ENCODE data around the gene XDH. TPM values are rescaled to one million over a fixed set of nuclear protein-coding genes. Genes with fewer than 3 reads are reported as not detected.

Gene XDH
- total RNA-seq (2014; rRNA removed; shearing (Covaris generic); ENCODE audit: low replicate concordance): not detected in 2 replicates

DNA sequence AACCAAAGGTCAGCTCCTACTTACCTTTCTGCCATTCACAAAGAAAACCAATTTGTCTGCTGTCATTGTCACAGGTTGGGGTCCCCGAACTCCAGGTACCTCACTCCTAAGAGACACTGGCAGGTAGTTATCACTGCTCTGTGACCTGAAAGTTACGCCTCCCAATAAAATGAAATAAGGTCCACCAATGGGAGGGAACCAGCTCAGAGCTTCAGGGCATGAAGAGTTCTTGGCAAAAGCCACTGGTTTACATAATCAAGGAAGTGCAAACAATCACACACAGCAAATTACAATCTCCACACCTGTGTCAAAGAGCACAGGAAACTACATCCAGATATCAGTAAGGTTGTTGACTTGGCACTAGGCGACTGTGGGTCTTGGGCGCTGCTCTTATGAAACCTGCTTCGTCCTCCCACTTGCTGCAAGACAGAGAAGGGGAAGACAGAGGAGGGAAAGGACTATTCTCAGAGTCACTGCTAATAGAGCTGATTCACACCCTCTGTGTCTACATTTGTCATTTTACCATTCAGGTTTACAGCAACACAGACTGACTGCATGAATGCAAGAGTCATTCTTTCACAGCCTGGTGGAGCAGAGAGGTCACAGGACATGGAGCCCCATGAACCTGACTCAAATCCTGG lies at the start of gene XDH:
Gene XDH (minus strand): TSS at position 142 of the 641 bp plus-strand sequence. CDS start 76 bp downstream, at position 66.
- H4K20me1 ChIP-seq (ENCODE audit: insufficient read depth, low read depth, low read length): no peaks in the 10 kb centered on the region
- no peak within 1 kb of the TSS for H3K4me3 ChIP-seq (ENCODE audit: low read length)
- no peaks in the 10 kb centered on the region for H3K9me2 ChIP-seq (replicated peaks; ENCODE audit: insufficient read depth, low read length)
- no peaks in the 10 kb centered on the region for H3K27me3 ChIP-seq (ENCODE audit: low read length)
- H3K4me2 ChIP-seq (ENCODE audit: low read depth, low read length, poor library complexity, severe bottlenecking): no peak within 1 kb of the TSS
- H3K36me3 ChIP-seq (ENCODE audit: insufficient read depth, low read length): no peaks in the 10 kb centered on the region
- H3K9ac ChIP-seq (ENCODE audit: low read length): no peak within 1 kb of the TSS
- H3K9me3 ChIP-seq (ENCODE audit: low read length): peaks cover 9% of the 10 kb centered on the region
- DNase-seq: no peak
- no peaks in the 10 kb centered on the region for H3K79me2 ChIP-seq (ENCODE audit: low read length)
- peaks cover 5% of the 10 kb centered on the region; the same call in 1 of the 2 replicates for H3K4me1 ChIP-seq (ENCODE audit: low read length)
- no peak within 1 kb of the TSS for H3K27ac ChIP-seq (ENCODE audit: low read length)
- no peak within 1 kb of the TSS for H2AFZ ChIP-seq (ENCODE audit: low read length)

DNA sequence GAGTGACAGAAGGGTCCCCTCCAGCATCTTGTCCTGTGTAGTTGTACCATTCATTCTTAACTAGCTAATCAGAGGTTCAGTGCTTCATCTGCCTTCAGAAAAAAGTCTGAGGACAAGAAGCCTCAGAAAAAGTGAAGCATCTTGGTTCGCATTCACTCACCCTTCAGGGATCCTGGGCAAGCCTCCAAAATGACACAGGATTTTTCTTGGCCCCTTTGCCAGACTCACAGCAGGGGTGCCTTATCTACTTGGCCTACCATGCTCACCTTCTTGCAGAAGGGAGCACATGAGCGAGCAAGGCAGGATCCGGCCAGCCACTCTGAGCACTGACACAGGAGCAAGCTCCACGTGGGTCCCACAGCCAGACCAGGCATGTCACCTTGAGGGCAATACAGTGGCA lies 43.1 kb upstream of the XDH start:
- Histone ChIP-seq H3K27ac (ENCODE audit: low read length) (no peak overlapping the region), H3K9me3 (ENCODE audit: low read length) (peaks cover 12% of the 10 kb centered on the region), H3K27me3 (ENCODE audit: low read length) (no peaks in the 10 kb centered on the region), H3K4me3 (ENCODE audit: low read length) (no peak overlapping the region), H3K4me1 (ENCODE audit: low read length) (no peaks in the 10 kb centered on the region), H3K4me2 (ENCODE audit: low read depth, low read length, poor library complexity, severe bottlenecking) (no peak overlapping the region), H3K79me2 (ENCODE audit: low read length) (no peaks in the 10 kb centered on the region), H2AFZ (ENCODE audit: low read length) (no peak overlapping the region), H3K9ac (ENCODE audit: low read length) (no peak overlapping the region), H4K20me1 (ENCODE audit: insufficient read depth, low read depth, low read length) (no peaks in the 10 kb centered on the region), H3K9me2 (replicated peaks; ENCODE audit: insufficient read depth, low read length) (no peaks in the 10 kb centered on the region), H3K36me3 (ENCODE audit: insufficient read depth, low read length) (no peaks in the 10 kb centered on the region)
- DNase-seq: no peak

DNA sequence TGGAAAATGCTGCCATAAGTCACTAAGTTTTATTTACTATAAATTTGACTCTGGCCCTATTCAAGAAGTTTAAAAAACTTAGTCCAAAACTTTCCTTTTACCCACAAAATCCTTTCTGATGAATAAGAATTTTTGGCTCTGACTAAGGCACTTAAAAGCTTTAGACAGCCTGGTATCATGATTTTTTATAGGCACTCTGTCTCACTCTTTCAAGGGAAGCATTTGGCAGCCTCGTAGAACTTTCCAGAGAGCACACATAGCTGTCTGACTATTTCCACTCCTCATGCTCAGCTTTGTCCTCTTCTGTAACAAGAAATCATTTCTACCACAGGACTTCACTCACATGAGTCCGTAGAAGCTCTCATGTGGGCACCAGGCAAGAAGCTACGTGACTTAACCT lies 32.3 kb upstream of the XDH start:
- Histone ChIP-seq H3K27ac (ENCODE audit: low read length) (no peak overlapping the region), H3K4me2 (ENCODE audit: low read depth, low read length, poor library complexity, severe bottlenecking) (no peak overlapping the region), H3K9ac (ENCODE audit: low read length) (no peak overlapping the region), H4K20me1 (ENCODE audit: insufficient read depth, low read depth, low read length) (no peaks in the 10 kb centered on the region), H2AFZ (ENCODE audit: low read length) (no peak overlapping the region), H3K4me3 (ENCODE audit: low read length) (no peak overlapping the region), H3K79me2 (ENCODE audit: low read length) (no peaks in the 10 kb centered on the region), H3K27me3 (ENCODE audit: low read length) (no peaks in the 10 kb centered on the region), H3K36me3 (ENCODE audit: insufficient read depth, low read length) (no peaks in the 10 kb centered on the region), H3K9me3 (ENCODE audit: low read length) (no peaks in the 10 kb centered on the region; the same call in 1 of the 2 replicates), H3K4me1 (ENCODE audit: low read length) (no peaks in the 10 kb centered on the region), H3K9me2 (replicated peaks; ENCODE audit: insufficient read depth, low read length) (no peaks in the 10 kb centered on the region)
- DNase-seq: no peak

DNA sequence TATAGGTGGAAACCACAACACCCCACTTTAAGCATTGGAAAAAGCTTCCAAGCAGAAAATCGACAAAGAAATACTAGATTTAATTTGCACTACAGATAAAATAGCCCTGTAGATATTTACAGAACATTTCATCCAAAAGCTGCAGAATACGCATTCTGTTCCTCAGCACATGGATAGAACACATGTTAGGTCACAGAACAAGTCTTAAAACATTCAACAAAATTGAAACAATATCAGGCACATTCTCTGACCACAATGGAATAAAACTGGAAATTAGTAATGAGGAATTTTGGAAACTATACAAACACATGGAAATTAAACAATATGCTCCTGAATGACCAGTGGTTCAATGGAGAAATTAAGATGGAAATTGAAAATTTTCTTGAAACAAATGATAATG lies 27.8 kb upstream of the XDH start:
- H3K27me3 ChIP-seq (ENCODE audit: low read length): no peaks in the 10 kb centered on the region
- H3K9me3 ChIP-seq (ENCODE audit: low read length): no peaks in the 10 kb centered on the region
- H3K36me3 ChIP-seq (ENCODE audit: insufficient read depth, low read length): no peaks in the 10 kb centered on the region
- no peak overlapping the region for H2AFZ ChIP-seq (ENCODE audit: low read length)
- H3K4me2 ChIP-seq (ENCODE audit: low read depth, low read length, poor library complexity, severe bottlenecking): no peak overlapping the region
- H3K79me2 ChIP-seq (ENCODE audit: low read length): no peaks in the 10 kb centered on the region
- H3K9ac ChIP-seq (ENCODE audit: low read length): no peak overlapping the region
- H3K27ac ChIP-seq (ENCODE audit: low read length): no peak overlapping the region
- H4K20me1 ChIP-seq (ENCODE audit: insufficient read depth, low read depth, low read length): no peaks in the 10 kb centered on the region
- no peaks in the 10 kb centered on the region for H3K9me2 ChIP-seq (replicated peaks; ENCODE audit: insufficient read depth, low read length)
- no peaks in the 10 kb centered on the region for H3K4me1 ChIP-seq (ENCODE audit: low read length)
- no peak for DNase-seq
- H3K4me3 ChIP-seq (ENCODE audit: low read length): no peak overlapping the region

DNA sequence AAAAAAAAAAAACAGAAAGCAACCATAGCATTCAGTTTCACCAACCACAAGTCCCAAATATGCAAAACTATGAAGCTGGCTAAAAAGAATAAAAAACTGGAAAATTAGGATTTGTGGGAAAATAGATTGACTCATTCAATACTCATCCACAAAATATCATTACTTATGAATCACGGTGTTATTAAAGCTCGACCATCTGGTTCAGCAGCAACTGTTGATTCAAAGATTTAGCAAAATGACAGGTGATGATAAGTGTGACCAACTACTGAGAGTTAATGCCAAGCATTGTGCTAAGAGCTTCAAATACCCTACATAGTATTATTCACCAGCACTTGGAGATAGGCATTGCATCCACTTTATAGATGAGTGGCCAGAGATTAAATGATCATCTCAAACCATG lies 26.2 kb upstream of the XDH start:
- no peak overlapping the region for H2AFZ ChIP-seq (ENCODE audit: low read length)
- H3K4me2 ChIP-seq (ENCODE audit: low read depth, low read length, poor library complexity, severe bottlenecking): no peak overlapping the region
- H3K4me3 ChIP-seq (ENCODE audit: low read length): no peak overlapping the region
- H3K79me2 ChIP-seq (ENCODE audit: low read length): no peaks in the 10 kb centered on the region
- no peaks in the 10 kb centered on the region for H3K36me3 ChIP-seq (ENCODE audit: insufficient read depth, low read length)
- no peaks in the 10 kb centered on the region for H3K9me3 ChIP-seq (ENCODE audit: low read length)
- H3K27me3 ChIP-seq (ENCODE audit: low read length): no peaks in the 10 kb centered on the region
- no peak overlapping the region for H3K9ac ChIP-seq (ENCODE audit: low read length)
- H4K20me1 ChIP-seq (ENCODE audit: insufficient read depth, low read depth, low read length): no peaks in the 10 kb centered on the region
- DNase-seq: no peak
- no peaks in the 10 kb centered on the region for H3K9me2 ChIP-seq (replicated peaks; ENCODE audit: insufficient read depth, low read length)
- H3K4me1 ChIP-seq (ENCODE audit: low read length): no peaks in the 10 kb centered on the region
- no peak overlapping the region for H3K27ac ChIP-seq (ENCODE audit: low read length)

DNA sequence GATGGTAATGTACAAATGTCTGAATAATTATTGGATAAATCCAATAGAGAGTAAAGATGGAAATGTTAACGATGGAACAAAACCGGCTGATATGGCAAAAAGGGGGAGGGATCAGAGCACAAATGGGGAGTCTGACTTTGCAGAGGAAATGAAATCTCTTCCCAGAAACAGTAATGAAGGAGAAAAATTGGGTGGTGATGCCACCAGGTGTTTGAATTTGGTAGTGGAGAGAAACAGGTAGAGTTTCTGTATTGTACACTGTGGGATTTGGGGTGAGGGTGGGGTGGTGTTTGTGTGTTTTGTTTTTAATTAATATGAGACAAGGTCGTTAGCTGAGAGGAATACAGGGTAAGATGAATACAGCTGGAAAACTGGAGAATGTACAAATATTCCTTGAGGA lies 20.4 kb upstream of the XDH start:
- Histone ChIP-seq H3K4me3 (ENCODE audit: low read length) (no peak overlapping the region), H3K9me2 (replicated peaks; ENCODE audit: insufficient read depth, low read length) (no peaks in the 10 kb centered on the region), H2AFZ (ENCODE audit: low read length) (no peak overlapping the region), H3K27ac (ENCODE audit: low read length) (no peak overlapping the region), H4K20me1 (ENCODE audit: insufficient read depth, low read depth, low read length) (no peaks in the 10 kb centered on the region), H3K79me2 (ENCODE audit: low read length) (no peaks in the 10 kb centered on the region), H3K36me3 (ENCODE audit: insufficient read depth, low read length) (no peaks in the 10 kb centered on the region), H3K9me3 (ENCODE audit: low read length) (no peaks in the 10 kb centered on the region), H3K4me2 (ENCODE audit: low read depth, low read length, poor library complexity, severe bottlenecking) (no peak overlapping the region), H3K27me3 (ENCODE audit: low read length) (no peaks in the 10 kb centered on the region), H3K9ac (ENCODE audit: low read length) (no peak overlapping the region), H3K4me1 (ENCODE audit: low read length) (no peaks in the 10 kb centered on the region)
- peak; percentile 59 for DNase-seq

- no peaks in the 10 kb centered on the region for H3K79me2 ChIP-seq (ENCODE audit: low read length)
- no peaks in the 10 kb centered on the region for H3K4me1 ChIP-seq (ENCODE audit: low read length)
- H3K4me2 ChIP-seq (ENCODE audit: low read depth, low read length, poor library complexity, severe bottlenecking): no peak overlapping the region
- no peaks in the 10 kb centered on the region for H3K27me3 ChIP-seq (ENCODE audit: low read length)
- DNase-seq: no peak
- H3K36me3 ChIP-seq (ENCODE audit: insufficient read depth, low read length): no peaks in the 10 kb centered on the region
- no peak overlapping the region for H3K9ac ChIP-seq (ENCODE audit: low read length)
- H2AFZ ChIP-seq (ENCODE audit: low read length): no peak overlapping the region
- no peaks in the 10 kb centered on the region for H4K20me1 ChIP-seq (ENCODE audit: insufficient read depth, low read depth, low read length)
- H3K9me3 ChIP-seq (ENCODE audit: low read length): no peaks in the 10 kb centered on the region
- H3K9me2 ChIP-seq (replicated peaks; ENCODE audit: insufficient read depth, low read length): no peaks in the 10 kb centered on the region
- no peak overlapping the region for H3K4me3 ChIP-seq (ENCODE audit: low read length)
- no peak overlapping the region for H3K27ac ChIP-seq (ENCODE audit: low read length)
Measured at GRCh38 chr2:31433541-31433940, 19.0 kb upstream of the XDH start.

DNA sequence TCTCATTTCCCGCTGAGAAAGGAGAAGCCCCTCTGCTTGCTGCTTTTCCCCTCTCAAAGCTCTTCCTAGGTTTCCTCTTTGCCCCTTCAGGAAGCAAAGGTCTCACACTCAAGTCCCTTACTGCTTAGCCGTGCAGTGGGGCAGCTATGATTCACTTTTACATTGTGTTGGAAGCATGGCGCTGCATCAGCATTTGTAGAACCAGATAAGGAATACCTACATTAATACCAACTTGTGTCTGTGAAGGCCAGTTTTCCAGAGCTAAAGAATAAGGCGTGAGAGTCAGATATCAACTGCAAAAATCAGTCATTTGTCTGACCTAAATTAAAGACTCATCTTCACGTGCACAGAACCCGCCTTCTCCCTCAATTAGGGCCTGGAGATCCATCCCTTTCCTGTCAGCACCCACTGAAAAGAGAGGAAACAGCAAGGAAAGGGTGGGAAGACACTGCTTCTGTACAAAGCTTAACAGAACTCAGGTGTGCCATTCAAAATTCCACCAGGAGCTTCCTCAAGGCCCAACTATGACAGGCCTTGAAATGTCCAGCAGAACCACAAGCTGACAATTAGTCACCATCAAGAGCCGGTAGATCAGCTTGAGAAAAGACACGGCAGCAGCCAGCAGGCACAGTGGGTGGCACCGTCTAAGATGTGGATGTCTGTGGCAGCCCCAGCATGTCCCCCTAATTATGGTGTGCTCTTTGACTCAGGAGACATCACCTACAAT lies 16.1 kb upstream of the XDH start:
- H3K27ac ChIP-seq (ENCODE audit: low read length): no peak overlapping the region
- no peaks in the 10 kb centered on the region for H3K9me3 ChIP-seq (ENCODE audit: low read length)
- H3K36me3 ChIP-seq (ENCODE audit: insufficient read depth, low read length): no peaks in the 10 kb centered on the region
- DNase-seq: no peak
- no peaks in the 10 kb centered on the region for H3K9me2 ChIP-seq (replicated peaks; ENCODE audit: insufficient read depth, low read length)
- H3K79me2 ChIP-seq (ENCODE audit: low read length): no peaks in the 10 kb centered on the region
- no peak overlapping the region for H3K9ac ChIP-seq (ENCODE audit: low read length)
- H2AFZ ChIP-seq (ENCODE audit: low read length): no peak overlapping the region
- no peak overlapping the region for H3K4me3 ChIP-seq (ENCODE audit: low read length)
- no peaks in the 10 kb centered on the region for H3K4me1 ChIP-seq (ENCODE audit: low read length)
- H3K27me3 ChIP-seq (ENCODE audit: low read length): no peaks in the 10 kb centered on the region
- no peaks in the 10 kb centered on the region for H4K20me1 ChIP-seq (ENCODE audit: insufficient read depth, low read depth, low read length)
- no peak overlapping the region for H3K4me2 ChIP-seq (ENCODE audit: low read depth, low read length, poor library complexity, severe bottlenecking)

Measured in Karpas-422 (cell line).